Measurements from ENCODE around the gene SEPTIN10.

The SEPTIN10 gene

DNA sequence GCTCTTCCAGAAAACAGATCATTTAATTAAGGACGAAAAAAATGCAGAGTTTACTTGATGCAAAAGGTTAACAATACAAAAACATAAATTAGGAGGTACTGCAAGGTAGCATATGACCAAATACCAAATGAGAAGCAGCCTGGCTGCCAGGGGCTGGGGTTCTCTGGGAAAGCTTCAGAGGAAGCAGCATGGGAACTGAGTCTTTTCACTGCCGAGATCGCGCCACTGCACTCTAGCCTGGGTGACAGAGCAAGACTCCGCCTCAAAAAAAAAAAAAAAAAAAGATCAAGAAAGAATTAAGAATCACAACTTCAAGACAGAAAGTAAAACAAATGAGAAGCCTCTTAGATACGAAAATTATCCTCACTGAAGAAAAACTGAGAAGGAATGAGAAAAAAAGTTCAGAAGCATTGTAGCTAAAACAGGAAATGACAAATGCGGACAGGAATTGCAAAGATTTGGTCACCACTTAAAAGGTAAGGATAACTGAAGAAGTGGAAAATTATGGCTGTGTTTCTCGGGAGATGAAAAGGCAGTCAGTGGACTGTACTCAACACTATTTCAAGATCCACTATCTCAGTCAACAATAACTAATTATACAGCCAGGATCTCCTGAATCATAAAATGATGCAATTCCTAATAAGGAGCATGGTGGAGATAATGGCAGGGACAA lies 4.3 kb downstream of the SEPTIN10 start (continued):
- no peak for TF ChIP-seq GLIS1 (tag by site-specific recombination; IDR thresholded peaks at IDR 0.05)
- TF ChIP-seq ZSCAN30 (tag by site-specific recombination; IDR thresholded peaks at IDR 0.05): no peak
- no peak for TF ChIP-seq ZNF324 (tag by site-specific recombination; IDR thresholded peaks at IDR 0.05)
- TF ChIP-seq, protein P1, sequence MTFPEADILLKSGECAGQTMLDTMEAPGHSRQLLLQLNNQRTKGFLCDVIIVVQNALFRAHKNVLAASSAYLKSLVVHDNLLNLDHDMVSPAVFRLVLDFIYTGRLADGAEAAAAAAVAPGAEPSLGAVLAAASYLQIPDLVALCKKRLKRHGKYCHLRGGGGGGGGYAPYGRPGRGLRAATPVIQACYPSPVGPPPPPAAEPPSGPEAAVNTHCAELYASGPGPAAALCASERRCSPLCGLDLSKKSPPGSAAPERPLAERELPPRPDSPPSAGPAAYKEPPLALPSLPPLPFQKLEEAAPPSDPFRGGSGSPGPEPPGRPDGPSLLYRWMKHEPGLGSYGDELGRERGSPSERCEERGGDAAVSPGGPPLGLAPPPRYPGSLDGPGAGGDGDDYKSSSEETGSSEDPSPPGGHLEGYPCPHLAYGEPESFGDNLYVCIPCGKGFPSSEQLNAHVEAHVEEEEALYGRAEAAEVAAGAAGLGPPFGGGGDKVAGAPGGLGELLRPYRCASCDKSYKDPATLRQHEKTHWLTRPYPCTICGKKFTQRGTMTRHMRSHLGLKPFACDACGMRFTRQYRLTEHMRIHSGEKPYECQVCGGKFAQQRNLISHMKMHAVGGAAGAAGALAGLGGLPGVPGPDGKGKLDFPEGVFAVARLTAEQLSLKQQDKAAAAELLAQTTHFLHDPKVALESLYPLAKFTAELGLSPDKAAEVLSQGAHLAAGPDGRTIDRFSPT (tag by site-specific recombination; IDR thresholded peaks at IDR 0.05): no peak
- no peak for TF ChIP-seq ZNF146 (tag by site-specific recombination; IDR thresholded peaks at IDR 0.05)
- TF ChIP-seq, protein P2, sequence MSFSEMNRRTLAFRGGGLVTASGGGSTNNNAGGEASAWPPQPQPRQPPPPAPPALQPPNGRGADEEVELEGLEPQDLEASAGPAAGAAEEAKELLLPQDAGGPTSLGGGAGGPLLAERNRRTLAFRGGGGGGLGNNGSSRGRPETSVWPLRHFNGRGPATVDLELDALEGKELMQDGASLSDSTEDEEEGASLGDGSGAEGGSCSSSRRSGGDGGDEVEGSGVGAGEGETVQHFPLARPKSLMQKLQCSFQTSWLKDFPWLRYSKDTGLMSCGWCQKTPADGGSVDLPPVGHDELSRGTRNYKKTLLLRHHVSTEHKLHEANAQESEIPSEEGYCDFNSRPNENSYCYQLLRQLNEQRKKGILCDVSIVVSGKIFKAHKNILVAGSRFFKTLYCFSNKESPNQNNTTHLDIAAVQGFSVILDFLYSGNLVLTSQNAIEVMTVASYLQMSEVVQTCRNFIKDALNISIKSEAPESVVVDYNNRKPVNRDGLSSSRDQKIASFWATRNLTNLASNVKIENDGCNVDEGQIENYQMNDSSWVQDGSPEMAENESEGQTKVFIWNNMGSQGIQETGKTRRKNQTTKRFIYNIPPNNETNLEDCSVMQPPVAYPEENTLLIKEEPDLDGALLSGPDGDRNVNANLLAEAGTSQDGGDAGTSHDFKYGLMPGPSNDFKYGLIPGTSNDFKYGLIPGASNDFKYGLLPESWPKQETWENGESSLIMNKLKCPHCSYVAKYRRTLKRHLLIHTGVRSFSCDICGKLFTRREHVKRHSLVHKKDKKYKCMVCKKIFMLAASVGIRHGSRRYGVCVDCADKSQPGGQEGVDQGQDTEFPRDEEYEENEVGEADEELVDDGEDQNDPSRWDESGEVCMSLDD (tag by site-specific recombination; IDR thresholded peaks at IDR 0.05): no peak
- TF ChIP-seq, protein P3, sequence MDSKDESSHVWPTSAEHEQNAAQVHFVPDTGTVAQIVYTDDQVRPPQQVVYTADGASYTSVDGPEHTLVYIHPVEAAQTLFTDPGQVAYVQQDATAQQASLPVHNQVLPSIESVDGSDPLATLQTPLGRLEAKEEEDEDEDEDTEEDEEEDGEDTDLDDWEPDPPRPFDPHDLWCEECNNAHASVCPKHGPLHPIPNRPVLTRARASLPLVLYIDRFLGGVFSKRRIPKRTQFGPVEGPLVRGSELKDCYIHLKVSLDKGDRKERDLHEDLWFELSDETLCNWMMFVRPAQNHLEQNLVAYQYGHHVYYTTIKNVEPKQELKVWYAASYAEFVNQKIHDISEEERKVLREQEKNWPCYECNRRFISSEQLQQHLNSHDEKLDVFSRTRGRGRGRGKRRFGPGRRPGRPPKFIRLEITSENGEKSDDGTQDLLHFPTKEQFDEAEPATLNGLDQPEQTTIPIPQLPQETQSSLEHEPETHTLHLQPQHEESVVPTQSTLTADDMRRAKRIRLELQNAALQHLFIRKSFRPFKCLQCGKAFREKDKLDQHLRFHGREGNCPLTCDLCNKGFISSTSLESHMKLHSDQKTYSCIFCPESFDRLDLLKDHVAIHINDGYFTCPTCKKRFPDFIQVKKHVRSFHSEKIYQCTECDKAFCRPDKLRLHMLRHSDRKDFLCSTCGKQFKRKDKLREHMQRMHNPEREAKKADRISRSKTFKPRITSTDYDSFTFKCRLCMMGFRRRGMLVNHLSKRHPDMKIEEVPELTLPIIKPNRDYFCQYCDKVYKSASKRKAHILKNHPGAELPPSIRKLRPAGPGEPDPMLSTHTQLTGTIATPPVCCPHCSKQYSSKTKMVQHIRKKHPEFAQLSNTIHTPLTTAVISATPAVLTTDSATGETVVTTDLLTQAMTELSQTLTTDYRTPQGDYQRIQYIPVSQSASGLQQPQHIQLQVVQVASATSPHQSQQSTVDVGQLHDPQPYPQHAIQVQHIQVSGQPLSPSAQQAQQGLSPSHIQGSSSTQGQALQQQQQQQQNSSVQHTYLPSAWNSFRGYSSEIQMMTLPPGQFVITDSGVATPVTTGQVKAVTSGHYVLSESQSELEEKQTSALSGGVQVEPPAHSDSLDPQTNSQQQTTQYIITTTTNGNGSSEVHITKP (tag by site-specific recombination; IDR thresholded peaks at IDR 0.05): peak; percentile 37; the same call in 1 of the 2 replicates
- TF ChIP-seq ZNF133 (tag by site-specific recombination; IDR thresholded peaks at IDR 0.05): no peak
- TF ChIP-seq ZFP3 (tag by site-specific recombination; IDR thresholded peaks at IDR 0.05; ENCODE audit: low read depth): no peak
- peak; percentile 50 for TF ChIP-seq ZNF335 (tag by site-specific recombination; conservative IDR thresholded peaks at IDR 0.05)
- no peak for TF ChIP-seq ZNF776 (tag by site-specific recombination; IDR thresholded peaks at IDR 0.05; ENCODE audit: borderline replicate concordance)
- no peak for TF ChIP-seq ZBTB48 (tag by site-specific recombination; IDR thresholded peaks at IDR 0.05)
- TF ChIP-seq ZNF112 (tag by site-specific recombination; IDR thresholded peaks at IDR 0.05): no peak
- peak; percentile 77 for TF ChIP-seq SP7 (tag by site-specific recombination; IDR thresholded peaks at IDR 0.05)
- TF ChIP-seq SCRT2 (tag by site-specific recombination; IDR thresholded peaks at IDR 0.05): no peak
- no peak for TF ChIP-seq ZNF777 (tag by site-specific recombination; IDR thresholded peaks at IDR 0.05; ENCODE audit: borderline replicate concordance)
- 0 out of 2 replicates have a peak, but pooled peaks have one; percentile 26 for TF ChIP-seq ZNF2 (tag by site-specific recombination; IDR thresholded peaks at IDR 0.05)
- no peak for TF ChIP-seq MZF1 (tag by site-specific recombination; IDR thresholded peaks at IDR 0.05; ENCODE audit: borderline replicate concordance)
- no peak for TF ChIP-seq ZNF48 (tag by site-specific recombination; IDR thresholded peaks at IDR 0.05)
- TF ChIP-seq ZNF404 (tag by site-specific recombination; IDR thresholded peaks at IDR 0.05): no peak
- TF ChIP-seq MYNN (tag by site-specific recombination; IDR thresholded peaks at IDR 0.05; ENCODE audit: borderline replicate concordance): no peak
- TF ChIP-seq ZNF266 (tag by site-specific recombination; IDR thresholded peaks at IDR 0.05; ENCODE audit: low read depth): no peak
- no peak for TF ChIP-seq ZFP69B (tag by site-specific recombination; IDR thresholded peaks at IDR 0.05)
